Activated naive CD4-positive, alpha-beta T cell (primary cell): ENCODE measurements around the gene MNT.

Experiments
- DNase-seq, 4 experiments: peaks; one replicate each; lab custom pipeline; 2025; lab: John Stamatoyannopoulos, UW

MNT gene

GRCh38 chr17:2380226-2380922 lies 20.5 kb downstream of the MNT start:
- DNase-seq: no peak

DNA sequence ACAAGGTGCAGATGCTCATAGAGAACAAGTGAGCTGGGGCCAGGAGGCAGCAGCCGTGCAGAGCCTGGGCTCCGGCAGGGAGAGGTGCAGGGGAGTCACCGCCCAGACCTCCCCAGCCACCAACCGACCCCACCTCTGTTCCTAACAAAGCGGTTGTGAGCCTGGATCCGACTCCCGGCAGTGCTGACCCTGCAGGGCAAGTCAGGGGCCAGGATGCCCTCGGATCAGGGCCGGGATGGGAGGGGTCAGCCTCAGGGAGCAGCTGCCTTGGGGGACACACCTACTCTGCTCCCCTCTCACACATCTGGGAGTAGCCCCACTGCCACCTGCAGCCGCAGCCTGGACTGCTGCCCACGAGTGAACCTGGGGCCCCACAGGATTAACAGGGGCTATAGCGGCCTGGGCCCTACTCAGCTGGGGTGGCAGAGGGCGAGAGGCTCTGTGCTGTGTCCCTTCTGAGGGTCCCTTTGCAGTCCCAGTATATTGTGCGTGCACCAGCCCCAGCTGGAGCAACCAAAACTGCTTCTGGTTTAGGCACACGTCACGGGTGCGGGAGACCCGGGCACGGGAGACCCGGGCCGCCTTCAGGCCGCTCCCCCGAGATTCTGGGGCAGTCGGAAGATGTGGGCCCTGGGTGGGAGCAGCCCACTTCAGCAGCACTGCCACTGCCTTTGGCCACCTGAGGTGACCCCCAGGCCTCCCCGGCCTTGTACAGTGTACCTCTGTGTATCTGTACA lies 21.2 kb downstream of the MNT start:
- no peak for DNase-seq

DNA sequence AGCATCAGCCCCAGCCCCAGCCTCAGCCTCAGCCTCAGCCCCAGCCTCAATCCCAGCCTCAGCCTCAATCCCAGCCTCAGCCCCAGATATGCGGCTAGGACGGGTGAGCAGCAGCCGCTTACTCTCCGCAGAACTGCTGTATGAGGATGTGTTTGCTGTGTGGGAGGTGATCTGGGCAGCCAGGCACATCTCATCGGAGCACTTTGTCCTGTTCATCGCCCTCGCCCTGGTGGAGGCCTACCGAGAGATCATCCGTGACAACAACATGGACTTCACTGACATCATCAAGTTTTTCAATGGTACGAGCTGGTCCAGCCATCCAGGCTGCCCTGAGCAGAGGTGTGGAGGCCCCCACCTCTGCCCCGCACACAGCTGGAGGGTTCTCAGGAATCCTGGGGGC lies 22.0 kb downstream of the MNT start:
- no peak for DNase-seq

- no peak for DNase-seq
Measured at GRCh38 chr17:2377659-2378058, 23.2 kb downstream of the MNT start.

- no peak for DNase-seq
Measured at GRCh38 chr17:2376107-2376506, 24.8 kb downstream of the MNT start.

GRCh38 chr17:2375406-2375805 lies 25.5 kb downstream of the MNT start:
- no peak for DNase-seq

GRCh38 chr17:2374549-2375285 lies 26.1 kb downstream of the MNT start:
- no peak for DNase-seq

DNA sequence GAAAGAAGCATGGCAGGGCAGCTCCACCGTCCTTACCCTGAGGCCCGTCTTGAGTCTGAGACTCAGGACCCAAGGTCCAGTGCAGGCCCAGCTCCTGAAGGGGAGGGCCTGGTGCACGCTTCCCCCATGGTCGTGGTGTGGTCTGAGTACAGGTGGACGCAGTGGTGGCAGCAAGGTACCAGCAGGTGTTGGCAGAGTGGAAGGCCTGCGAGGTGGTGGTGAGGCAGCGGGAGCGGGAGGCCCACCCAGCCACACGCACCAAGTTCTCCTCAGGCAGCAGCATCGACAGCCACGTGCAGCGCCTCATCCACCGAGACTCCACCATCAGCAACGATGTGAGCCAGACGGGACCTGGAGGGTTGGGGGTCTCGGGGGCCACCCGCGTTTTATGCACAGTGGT lies 27.7 kb downstream of the MNT start:
- DNase-seq: no peak

- DNase-seq: no peak
Measured at GRCh38 chr17:2372681-2373080, 28.2 kb downstream of the MNT start.

GRCh38 chr17:2372180-2372579 lies 28.7 kb downstream of the MNT start:
- DNase-seq: no peak

DNA sequence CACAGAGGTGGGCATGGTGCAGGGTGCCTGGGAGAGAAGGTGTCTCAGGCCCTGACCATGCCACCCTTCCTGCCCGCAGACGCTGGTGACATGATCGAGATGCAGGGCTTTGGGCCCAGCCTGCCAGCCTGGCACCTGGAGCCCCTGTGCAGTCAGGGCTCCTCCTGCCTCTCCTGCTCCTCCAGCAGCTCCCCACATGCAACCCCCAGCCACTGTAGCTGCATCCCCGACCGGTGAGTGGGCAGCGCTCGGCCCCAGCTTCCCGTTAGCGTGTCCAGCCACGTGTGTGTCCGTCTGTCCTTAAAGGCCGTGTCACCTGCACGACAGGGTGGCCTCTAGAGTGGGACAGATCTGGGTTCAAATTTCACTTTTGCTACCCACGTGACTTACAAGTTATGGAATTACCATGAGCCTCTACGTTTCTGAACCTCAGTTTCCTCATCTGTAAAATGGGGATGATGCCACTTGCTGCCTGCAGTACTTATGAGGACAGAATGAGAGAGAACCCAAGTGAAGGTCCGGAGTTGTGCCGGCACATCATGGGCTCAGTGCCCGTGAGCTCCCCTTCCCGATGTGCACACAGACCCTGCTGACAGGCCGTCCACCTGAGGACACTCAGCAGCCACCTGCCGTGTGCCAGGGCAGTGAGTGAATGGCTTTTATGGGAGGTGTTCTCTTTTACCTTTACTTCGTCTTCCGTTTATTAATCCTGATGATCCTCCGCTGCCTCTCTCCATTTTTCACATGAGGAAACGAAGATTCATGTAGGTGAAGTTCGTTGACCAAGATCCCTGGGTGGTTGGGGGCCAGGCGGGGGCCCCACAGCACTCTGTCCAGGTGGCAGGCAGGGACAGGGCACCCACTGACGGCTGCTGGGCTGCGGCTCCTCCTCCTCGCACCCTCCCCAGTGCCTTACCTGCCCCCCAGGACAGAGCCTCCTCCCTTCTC lies 29.4 kb downstream of the MNT start:
- no peak for DNase-seq

GRCh38 chr17:2370211-2370589 lies 30.7 kb downstream of the MNT start:
- DNase-seq: no peak

DNA sequence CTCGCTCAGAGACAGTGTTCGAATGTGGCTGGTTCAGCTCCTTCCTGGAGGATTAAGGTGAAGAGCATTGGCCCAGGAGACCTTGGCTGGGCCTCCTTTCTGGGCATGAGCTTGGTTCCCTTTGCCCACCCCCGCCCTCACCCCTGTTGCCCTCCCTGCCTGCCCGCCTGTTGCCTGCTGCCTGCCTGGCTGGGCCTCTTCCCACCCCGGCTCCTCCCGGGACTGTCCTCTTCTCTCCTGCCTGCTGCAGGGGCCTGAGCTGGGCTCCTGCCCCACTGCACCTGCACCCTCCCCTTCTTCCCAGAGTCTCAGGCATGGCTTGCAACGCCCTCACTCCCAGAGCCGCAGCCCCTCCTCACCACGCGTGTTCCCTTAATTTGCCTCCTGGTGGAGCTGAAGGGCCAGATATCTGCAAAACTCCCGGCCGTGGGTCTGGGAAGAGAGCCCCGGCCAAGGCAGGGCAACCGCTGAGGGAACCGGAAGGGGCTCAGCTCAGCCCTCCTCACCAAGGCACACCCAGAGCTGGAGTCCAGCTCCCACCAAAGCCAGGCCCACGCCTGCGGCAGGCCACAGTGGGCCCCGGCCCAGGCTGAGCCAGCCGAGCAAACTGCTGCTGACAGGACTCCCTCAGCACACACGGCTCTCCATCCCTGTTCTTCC lies 31.2 kb downstream of the MNT start:
- no peak for DNase-seq

GRCh38 chr17:2369039-2369438 lies 31.8 kb downstream of the MNT start:
- DNase-seq: no peak

- DNase-seq: no peak
Measured at GRCh38 chr17:2368359-2368758, 32.5 kb downstream of the MNT start.

DNA sequence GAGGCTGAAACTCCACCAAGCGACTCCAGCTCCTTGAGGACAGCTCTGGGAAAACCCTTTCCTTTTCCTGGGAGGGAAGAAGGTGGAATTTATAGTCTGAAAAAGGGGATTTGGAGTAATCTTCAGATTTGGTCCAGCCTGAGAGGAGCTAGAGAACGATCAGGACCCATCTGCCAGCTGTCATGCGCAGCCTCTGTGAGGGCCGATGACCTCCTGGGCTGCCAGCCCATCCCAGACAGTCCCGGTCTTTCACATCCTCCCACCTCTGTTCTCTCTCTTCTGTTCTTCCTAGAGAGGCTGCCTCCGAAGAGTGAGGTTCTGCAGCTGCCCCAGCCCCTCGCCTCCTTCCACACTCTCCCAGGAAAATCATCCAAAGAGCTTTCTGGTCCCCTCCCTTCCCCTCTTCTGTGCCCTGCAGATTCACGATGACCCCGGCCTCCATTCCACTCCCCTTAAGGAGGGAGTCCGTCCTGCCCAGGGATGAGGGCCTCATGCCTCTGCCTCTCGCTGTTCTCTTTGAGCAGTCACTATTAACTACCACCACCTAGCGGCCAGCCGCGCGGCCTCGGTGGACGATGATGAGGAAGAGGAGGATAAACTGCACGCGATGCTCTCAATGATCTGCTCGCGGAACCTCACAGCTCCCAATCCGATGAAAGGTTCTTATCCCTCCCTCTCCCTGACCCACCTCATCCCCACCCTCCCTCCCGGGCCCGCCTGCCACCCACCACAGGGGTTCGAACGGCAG lies 33.9 kb downstream of the MNT start:
- no peak for DNase-seq

DNA sequence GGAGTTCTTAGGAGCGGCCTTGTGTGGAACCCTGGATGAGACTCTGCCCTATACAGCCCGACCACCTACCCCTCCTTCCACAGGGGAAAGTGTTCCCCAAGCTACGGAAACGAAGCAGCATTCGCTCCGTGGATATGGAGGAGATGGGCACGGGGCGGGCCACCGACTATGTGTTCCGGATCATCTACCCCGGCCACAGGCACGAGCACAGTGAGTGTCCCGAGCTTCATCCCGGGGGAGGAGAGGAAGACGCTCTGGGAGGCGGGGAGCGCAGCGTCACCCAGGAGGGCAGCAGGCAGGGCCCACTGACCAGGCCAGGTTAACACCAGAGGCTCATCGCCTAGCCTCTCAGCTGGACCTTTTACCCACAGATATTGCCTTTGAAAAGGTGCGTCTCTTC lies 35.7 kb downstream of the MNT start:
- no peak for DNase-seq

DNA sequence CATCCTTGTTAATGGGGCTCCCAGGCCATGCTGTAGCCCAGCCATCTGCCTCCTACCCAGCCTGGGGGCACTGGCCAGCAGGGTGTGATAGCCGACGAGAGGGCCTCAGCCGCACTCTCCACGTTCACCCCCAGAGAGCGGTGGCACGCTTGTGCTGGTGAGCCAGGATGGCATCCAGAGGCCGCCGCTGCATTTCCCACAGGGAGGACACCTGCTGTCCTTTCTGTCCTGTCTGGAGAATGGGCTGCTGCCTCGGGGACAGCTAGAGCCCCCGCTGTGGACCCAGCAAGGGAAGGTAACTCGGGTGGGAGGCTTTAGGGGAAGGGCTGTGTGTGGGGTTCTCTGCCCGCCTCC lies 36.1 kb downstream of the MNT start:
- DNase-seq: no peak

GRCh38 chr17:2363851-2364762 lies 36.8 kb downstream of the MNT start:
- DNase-seq: no peak

DNA sequence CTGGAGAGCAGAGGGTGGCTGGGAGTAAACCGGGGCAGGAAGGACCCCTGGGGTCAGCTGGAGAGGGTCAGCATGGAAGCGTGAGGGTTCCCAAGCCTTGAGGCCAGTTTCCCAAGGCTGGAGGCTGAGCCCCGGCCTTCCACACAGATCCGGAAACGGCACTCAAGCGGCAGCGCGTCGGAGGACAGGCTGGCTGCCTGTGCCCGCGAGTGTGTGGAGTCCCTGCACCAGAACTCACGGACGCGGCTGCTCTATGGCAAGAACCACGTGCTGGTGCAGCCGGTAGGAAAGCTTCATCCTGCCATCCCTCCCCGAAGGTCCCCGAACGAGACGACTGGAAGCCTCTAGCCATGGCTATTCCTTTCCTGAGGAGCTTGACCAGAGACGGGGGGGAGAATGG lies 37.5 kb downstream of the MNT start:
- no peak for DNase-seq
